GM11168 (cell line): ENCODE measurements around the gene BLOC1S6.

ENCODE experiments used
- in situ Hi-C: fragments of 300-500 bp; cut with MboI; formaldehyde crosslinking; loops from one replicate; pipeline ENCODE4 v1.12.0; 2022; ENCODE audit warnings: low sequenced_read_pairs; ENCODE audit not compliant: unreplicated experiment

Gene BLOC1S6, protein sequence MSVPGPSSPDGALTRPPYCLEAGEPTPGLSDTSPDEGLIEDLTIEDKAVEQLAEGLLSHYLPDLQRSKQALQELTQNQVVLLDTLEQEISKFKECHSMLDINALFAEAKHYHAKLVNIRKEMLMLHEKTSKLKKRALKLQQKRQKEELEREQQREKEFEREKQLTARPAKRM

DNA sequence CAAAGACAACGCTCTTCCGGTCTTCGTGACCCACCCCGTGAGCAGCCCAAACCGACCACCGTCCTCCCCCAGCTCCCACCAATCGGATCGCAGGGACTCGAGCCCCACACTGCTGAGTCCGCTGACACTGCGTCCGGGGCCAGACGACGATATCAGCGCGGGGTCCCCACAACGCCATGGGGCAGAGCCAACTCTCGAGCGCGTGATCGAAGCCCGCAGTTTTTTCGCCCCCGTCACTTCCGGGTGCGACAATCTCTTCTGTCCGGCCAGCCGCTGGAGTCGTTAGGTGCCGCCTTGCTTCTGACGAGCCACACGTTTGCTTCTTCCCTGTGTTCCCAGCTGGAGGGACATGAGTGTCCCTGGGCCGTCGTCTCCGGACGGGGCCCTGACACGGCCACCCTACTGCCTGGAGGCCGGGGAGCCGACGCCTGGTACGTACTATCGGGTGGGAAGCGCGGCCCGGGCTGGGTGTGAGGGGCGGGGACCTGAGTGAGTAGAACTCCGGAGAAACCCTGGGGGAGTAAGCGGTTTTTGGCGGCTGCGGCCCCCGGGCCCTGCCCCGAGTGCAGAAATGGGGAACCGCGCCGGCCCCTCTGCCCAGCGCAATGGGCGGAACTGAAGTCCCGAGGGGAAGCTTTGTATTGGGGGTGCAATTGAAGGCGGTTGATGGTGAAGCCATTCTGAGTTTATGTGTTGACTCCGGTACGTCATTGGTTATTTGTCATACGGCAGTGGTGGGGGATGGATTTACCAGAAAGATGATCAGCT, at the start of gene BLOC1S6:
BLOC1S6 (plus strand) TSS at position 285 of the 768 bp plus-strand sequence; CDS start at position 350, 65 bp downstream.
- in situ Hi-C loops = no loop called here

DNA sequence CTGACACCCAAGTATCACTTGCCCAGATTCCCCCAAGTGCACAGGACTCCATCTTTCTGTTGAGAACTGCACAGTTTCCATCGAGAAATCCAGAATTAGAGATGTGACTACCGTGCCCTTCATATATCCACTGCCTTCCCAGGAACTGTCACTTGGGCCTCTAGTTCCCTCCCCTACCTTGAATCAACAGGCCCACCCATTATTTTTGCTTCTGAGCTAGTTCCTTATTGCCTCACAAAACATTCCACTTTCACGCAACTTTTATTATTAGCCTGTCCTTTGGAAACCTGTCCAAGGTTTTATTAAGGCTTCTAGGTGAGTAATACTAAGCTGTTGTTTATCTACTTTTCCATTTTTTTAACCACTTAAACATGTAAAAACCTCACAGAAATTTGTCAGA, 47.5 kb upstream of the BLOC1S6 start:
- in situ Hi-C loops = no loop called here

DNA sequence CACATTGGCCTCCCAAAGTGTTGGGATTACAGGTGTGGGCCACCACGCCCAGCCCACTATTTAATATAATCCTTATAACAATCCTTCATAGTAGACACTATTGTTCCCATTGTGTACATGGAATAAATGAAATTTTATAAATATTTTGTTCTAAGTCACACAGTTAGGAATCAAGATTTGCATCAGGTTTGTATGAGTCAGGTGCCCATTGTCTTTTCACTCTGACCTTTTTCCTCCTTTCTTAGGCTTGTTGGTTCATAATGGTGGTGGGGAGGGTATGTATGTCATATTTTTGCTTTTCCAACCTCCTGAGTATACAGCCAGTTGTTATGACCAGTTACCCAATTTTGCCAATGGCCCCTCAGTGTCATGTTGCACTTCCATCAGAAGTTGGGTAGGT, 46.6 kb upstream of the BLOC1S6 start:
- in situ Hi-C loops = no loop called here

DNA sequence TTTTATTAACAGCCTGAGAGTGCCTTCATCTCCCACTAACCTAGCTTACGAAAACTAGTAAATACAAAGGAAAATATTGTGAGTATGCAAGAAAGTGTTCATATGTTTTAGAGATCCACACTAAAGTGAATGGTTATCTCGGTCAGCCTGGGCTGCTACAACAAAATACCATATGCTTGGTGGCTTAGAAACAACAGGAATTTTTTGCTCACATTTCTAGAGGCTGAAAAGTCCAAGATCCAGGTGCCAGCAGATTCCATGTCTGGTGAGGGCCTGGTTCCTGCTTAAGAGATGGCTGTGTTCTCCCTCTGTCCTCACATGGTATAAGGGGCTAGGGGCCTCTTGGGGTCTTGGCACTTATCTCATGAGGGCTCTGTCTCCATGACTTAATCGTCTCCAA, 44.1 kb upstream of the BLOC1S6 start:
- in situ Hi-C loops = no loop called here

DNA sequence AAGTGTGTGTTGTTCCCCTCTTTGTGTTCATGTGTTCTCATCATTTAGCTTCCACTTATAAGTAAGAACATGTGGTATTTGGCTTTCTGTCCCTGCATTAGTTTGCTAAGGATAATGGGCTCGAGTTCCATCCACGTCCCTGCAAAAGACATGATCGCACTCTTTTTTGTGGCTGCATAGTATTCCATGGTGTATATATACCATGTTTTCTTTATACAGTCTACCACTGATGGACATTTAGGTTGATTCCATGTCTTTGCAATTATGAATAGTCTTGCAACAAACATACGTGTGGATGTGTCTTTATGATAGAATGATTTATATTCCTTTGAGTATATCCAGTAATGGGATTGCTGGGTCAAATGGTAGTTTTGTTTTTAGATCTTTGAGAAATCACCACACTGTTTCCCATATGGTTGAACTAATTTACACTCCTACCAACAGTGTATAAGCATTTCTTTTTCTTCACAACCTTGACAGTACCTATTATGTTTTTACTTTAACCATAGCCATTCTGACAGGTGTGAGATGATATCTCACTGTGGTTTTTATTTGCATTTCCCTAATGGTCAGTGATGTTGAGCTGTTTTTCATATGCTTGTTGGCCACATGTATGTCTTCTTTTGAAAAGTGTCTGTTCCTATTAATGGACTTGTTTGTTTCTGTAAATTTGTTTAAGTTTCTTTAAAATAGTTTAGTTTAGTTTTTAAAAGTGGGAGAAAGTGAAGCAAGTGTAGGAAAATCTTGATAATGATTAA, 42.7 kb upstream of the BLOC1S6 start:
- in situ Hi-C loops = no loop called here

DNA sequence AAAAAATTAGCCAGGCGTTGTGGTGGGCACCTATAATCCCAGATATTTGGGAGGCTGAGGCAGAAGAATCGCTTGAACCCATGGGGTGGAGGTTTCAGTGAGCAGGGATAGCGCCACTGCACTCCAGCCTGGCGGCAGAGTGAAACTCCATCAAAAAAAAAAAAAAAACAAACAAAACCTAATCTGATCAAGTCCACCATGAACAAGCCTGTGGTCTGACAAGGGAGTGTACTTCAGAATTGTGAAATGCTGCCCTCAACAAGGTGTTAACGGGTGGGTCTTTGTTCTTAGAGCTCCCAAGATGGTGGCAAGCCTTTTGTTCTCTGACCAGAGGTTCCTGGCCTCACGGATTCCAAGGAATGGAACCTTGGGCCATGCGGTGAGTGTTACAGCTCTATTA, 40.4 kb upstream of the BLOC1S6 start:
- in situ Hi-C loops = no loop called here

DNA sequence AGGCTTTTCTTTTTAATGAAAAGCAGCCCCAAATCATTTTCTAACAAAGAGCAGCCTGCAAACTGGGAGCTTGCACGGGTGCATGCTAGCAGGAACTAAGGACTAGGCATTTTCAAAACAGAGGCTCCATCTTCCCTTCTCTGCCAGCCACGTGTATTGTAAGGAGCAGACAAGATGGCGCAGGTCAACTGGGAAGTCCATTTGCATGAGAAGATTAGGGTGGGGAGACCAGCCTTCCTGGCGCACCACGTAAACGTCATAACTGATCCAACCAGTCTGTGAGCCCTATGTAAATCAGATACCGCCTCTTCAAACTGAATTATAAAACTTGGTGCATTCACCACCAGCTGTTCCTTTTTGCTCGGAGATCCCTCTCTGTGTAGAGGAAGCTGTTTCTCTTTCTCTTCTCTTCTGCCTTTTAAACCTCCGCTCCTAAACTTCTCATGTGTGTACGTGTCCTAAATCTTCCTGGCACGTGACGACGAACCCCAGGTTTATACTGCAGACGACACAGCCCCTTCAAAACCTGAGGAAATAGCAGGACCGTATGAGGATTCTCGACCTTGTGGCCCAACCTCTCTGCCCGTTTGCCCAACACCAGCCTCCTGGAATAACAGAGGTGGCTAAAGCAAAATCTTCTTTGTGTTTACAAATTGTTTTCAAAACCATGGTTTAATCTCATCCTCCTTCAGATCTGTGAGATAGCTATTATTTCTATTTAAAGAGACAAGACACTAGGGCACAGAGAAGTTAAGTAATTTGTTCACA, 38.2 kb upstream of the BLOC1S6 start:
- in situ Hi-C loops = no loop called here

DNA sequence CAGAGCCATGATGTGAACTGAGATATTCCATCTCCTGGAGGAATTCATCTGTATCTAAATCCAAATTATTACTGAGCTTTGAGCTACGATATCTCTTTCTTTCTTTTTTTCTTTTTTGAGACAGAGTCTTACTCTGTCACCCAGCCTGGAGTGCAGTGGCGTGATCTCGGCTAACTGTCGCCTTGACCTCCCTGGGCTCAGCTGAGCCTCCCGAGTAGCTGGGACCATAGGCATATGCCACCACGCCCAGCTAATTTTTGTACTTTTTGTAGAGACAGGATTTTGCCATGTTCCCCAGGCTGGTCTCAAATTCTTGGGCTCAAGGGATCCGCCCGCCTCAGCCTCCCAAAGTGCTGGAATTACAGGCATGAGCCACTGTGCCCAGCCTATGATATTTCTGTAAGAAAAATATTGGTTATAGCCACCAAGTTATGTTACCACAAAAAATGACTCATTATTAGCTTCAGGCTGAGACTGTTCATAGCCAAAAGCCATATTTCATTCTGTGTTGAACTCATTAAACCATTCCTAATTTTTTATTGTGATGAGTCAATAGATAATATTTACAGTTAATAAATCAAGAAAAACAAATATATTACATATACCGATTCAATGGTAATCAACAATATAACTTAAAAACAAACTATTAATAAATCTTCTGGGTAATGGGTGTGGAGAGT, 37.5 kb upstream of the BLOC1S6 start:
- in situ Hi-C loops = no loop called here

DNA sequence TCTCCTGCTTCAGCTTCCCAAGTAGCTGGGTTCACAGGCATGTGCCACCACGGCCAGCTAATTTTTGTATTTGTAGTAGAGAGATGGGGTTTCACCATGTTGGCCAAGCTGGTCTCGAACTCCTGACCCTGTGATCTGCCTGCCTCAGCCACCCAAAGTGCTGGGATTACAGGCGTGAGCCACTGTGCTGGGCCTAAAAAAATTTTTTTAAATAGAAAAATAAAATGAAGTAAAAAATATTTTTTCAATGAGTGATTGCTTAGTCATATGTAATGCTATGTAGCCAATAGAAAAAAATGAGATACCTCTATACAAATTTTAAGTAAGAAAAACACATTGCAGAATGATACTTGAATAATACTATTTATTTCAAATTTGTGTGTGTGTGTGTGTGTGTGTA, 36.7 kb upstream of the BLOC1S6 start:
- in situ Hi-C loops = no loop called here

DNA sequence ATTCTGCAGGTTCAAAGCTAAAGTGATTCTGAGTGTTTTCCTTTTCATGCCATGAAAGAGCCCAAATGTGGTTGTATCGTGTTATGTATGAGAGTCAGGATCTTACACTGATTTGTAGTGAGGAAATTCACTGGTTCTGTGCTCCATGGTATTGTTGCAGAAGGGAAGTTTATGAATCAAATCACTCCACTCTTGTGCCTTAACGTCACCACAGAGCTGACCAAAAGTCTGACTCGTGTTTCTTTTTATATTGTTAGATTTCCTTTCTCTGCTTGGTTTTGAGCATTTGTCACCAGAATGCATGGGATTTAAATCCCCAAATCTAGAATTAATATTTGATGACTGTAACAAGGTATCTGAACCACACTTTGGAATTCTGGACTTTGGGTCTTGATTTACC, 35.5 kb upstream of the BLOC1S6 start:
- in situ Hi-C loops = no loop called here

DNA sequence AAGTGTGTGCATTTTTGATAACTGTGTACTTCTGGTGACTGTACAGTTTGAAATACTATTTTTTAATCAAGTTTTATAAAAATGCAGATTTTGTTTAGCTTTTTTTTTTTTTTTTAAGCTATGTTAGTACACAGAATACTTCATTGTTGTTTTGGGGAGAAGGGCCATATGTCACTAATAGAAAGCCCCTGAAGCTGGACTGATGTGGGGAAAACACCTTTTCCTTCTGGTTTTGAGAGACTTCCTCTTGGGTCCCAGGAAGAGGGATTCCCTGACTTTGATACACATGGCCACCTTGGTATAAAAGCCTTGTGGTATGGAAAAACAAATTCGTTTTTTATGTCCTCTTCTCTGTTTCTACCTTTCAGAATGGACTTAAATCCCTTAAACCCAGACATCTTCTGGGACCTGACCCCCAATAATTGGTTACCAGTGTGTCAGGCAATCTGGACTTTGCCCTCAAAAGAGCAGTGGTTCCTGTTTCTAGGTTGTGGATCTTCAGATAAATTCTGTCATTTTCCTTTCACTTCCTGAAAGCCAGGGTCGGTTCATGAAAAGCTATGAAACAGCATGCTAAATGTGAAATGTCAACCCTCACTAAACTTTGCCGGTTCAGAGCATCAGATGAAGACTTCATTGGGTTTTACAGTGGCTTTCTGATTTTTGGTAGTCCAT, 31.1 kb upstream of the BLOC1S6 start:
- in situ Hi-C loops = no loop called here

DNA sequence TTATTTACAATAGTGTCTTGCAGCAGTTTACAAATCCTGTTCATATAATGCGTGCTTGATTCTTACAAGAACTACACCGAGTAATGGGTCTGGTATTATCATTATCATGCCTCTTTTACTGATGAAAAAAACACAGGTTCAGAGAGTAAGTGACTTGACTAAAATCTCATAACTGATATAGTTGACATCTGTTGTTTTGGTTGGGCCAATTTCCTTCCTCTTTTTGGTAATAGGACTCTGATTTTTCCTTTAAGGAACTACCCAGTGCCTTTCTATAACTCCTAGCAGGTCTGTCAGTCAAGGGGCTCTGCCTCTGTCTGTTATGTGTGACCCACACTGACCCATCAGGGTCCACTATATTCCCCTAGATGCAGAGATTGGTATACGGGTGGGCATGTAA, 14.6 kb upstream of the BLOC1S6 start:
- in situ Hi-C loops = no loop called here

DNA sequence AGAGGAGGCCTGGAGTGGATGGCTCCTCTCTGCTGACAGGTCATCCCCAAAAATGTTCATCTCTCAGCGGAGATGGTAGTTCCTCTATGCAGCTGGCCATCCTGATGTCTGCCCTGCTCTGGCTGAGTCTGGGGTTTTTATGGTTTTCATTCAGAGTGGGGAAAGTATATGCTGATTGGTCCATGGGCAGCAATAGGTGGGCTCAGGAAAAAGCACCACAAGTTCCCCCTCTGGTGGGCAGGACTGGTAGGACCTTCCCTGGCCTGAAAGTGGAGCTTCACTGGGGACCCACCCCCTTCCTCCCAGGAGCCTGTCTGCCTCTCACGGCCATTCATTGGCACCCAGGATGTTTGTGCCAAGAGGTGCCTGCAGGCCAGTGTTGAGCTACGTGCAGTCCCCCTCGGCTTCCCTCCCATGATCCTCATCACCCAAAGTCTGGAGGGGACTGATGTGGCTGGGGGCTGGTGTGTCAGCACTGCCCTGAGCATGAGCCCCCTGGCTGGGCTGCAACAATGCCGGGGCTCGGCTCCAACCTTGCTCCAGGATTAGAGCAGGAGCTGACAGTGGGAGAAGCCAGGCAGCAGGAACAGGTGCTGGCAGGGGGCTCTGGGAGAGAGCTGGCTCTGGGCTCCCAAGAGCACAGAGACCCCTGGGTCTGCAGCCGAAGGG, 13.1 kb upstream of the BLOC1S6 start:
- in situ Hi-C loops = no loop called here

DNA sequence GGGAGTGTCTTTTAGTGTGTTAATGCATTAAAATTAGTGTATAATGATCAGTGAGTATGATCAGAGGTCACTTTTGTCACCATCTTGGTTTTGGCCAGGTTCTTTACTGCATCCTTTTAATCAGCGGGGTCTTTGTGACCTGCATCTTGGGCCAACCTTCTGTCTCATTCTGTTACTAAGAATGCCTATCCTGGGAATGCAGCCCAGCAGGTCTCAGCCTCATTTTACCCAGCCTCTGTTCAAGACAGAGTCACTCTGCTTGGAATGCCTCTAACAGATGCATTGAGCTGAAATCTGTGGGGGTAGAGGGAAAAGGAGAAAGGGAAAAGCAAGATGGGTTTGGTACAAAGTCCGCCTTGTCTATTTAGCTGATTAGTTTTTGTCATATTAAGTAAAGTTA, 5.3 kb upstream of the BLOC1S6 start:
- in situ Hi-C loops = no loop called here

DNA sequence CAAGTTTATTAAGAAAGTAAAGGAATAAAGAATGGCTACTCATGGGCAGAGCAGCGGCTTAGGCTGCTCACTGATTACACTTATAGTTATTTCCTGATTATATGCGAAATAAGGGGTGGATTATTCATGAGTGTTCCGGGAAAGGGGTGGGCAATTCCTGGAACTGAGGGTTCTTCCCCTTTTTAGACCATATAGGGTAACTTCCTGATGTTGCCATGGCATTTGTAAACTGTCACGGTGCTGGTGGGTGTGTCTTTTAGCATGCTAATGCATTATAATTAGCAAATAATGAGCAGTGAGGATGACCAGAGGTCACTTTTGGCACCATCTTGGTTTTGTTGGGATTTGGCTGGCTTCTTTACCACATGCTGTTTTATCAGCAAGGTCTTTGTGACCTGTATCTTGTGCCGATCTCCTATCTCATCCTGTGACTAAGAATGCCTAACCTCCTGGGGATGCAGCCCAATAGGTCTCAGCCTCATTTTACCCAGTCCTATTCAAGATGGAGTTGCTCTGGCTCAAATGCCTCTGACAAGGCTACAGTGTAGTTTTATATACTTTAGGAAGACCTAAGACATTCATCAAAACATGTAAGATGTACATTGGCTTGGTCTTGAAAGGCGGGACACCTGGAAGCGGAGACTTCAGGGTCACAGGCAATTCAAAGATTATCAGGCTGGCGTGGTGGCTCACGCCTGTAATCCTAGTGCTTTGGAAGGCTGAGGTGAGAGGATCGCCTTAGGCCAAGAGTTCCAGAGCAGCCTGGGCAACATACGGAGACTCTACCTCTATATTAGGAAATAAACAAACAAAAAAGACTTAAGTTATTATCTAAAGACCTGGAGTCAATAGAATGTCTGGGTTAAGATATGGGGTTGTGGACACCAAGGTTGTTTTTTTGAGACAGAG, 3.2 kb upstream of the BLOC1S6 start:
- in situ Hi-C loops = no loop called here

DNA sequence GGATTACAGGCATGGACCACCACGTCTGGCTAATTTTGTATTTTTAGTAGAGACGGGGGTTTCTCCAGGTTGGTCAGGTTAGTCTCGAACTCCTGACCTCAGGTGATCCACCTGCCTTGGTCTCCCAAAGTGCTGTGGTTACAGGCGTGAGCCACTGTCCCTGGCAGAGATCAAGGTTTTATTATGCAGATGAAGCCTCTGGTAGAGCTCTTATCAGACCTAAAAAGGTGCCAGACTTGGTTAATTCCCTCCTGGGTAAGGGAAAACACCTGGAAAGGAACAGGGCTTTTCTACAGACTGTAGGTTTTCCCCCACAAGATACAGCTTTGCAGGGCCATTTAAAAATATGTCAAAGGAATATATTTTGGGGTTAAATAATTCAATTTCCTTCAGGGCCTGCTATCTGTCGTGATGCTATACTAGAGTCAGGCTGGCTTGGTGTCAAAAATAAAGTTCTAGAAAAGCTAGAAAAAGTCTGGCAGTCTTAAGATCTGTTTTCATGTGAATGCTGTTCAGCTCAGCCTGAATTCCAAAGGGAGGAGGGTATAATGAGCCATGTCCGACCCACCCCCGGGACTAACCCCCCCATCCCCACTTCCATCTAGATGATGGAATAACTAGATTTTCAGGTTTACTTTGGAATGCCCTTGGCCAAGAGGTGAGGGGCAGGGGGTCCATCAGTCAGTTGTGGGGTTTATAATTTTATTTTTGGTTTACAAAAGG, 1.9 kb upstream of the BLOC1S6 start:
- in situ Hi-C loops = no loop called here

DNA sequence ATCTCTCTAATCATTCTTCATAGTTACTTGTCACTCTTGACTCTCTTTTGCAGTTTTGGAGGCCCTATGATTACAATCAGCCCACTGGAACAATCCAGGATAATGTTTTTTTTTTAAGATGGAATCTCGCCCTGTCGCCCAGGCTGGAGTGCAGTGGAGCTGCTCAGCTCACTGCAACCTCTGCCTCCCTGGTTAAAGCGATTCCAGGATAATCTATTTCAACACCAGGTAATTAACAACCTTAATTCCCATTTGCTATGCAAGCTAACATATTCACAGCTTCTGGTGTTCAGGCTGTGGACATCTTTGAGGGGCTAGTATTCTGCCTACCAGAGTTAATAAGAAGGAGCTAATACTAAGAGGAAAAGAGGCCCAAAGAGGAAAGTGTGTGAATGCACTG, 1.1 kb upstream of the BLOC1S6 start:
- in situ Hi-C loops = no loop called here
